ENCODE data around the gene MUS81. TPM values are rescaled to one million over a fixed set of nuclear protein-coding genes. Genes with fewer than 3 reads are reported as not detected.

MUS81 gene
- total and polyA plus RNA-seq, 12 donors = 20.3 to 111 (median 31.7) TPM

DNA sequence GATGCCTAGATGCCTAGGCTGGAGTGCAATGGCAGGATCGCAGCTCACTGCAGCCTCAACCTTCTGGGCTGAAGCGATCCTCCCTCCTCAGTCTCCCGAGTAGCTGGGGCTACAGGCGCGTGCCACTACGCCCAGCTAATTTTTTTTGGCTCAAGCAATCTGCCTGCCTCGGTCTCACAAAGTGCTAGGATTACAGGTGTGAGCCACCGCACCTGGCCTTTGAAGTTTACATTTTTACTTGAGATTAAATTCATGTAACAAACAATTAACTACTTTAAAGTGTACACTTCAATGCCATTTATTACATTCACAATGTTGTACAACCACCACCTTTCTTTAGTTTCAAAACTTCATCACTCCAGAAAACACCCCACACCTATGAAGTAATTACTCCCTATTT lies 43.5 kb downstream of the MUS81 start:
- TF ChIP-seq, protein P1, sequence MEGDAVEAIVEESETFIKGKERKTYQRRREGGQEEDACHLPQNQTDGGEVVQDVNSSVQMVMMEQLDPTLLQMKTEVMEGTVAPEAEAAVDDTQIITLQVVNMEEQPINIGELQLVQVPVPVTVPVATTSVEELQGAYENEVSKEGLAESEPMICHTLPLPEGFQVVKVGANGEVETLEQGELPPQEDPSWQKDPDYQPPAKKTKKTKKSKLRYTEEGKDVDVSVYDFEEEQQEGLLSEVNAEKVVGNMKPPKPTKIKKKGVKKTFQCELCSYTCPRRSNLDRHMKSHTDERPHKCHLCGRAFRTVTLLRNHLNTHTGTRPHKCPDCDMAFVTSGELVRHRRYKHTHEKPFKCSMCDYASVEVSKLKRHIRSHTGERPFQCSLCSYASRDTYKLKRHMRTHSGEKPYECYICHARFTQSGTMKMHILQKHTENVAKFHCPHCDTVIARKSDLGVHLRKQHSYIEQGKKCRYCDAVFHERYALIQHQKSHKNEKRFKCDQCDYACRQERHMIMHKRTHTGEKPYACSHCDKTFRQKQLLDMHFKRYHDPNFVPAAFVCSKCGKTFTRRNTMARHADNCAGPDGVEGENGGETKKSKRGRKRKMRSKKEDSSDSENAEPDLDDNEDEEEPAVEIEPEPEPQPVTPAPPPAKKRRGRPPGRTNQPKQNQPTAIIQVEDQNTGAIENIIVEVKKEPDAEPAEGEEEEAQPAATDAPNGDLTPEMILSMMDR (IDR thresholded peaks at IDR 0.05) = no peak
- intact Hi-C loops (cut with DNase I) = no loop called here
- no peak for ATAC-seq
- 81 to 88% methylated on average over 8 of the region's 8 CpGs for WGBS, 2 donors
- no peak overlapping the region for H3K27ac ChIP-seq
- H3K36me3 ChIP-seq = no peaks in the 10 kb centered on the region
- H3K4me3 ChIP-seq = no peak overlapping the region
- peaks cover 0 to 9% (median 4%) of the 10 kb centered on the region in 7 donors for H3K27me3 ChIP-seq
- peaks cover 6 to 21% (median 13%) of the 10 kb centered on the region in 9 donors for H3K4me1 ChIP-seq
- DNase-seq = no peak
- no peaks in the 10 kb centered on the region for H3K9me3 ChIP-seq

DNA sequence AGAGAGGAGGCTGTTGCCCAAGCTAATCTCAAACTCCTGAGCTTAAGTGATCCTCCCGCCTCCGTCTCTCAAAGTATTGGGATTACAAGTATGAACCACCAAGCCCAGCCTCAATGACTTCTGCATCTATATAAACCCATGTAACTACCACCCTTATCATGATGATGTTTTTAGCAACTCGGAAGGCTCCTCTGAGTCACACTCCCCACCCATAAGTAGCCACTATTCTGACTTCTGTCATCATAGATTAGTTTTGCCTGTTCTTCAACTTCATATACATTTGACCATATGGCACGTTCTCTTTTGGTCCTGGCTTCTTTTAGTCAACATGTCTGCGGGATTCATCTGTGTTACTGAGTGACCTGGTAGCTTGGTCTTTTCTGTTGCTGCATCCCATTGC lies 46.4 kb downstream of the MUS81 start:
- H3K9me3 ChIP-seq = no peaks in the 10 kb centered on the region
- intact Hi-C loops (cut with DNase I) = no loop called here
- peaks cover 3 to 8% (median 5%) of the 10 kb centered on the region in 9 donors for H3K4me1 ChIP-seq
- H3K27ac ChIP-seq = no peak overlapping the region
- TF ChIP-seq, protein P1 (IDR thresholded peaks at IDR 0.05) = no peak
- no peak overlapping the region for H3K4me3 ChIP-seq
- H3K27me3 ChIP-seq = no peaks in the 10 kb centered on the region
- ATAC-seq (no peak), DNase-seq (no peak)
- no peaks in the 10 kb centered on the region for H3K36me3 ChIP-seq
- WGBS, 2 donors = 83 to 84% methylated on average over 5 of the region's 5 CpGs

DNA sequence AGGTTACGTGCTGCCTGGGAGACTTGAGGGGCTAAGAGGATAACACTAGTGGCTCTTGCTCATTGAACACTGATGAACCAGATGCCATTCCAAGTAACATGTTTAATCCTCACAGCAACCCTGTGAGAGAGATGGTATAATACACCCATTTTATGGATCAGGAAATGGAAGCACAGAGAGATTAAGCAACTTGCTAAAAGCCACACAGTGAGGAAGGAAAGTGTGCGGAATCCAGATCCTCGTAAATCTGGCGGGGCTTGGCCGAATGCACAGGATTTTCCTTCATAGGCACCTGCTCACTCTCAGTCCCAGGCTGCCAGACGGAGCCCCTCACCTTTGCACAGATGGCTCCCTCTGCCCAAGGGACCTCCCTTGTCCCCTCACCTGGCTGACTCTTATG lies 47.6 kb downstream of the MUS81 start:
- Histone ChIP-seq H3K4me3 (no peak overlapping the region), H3K27ac (no peak overlapping the region), H3K4me1 (peaks cover 8 to 17% (median 13%) of the 10 kb centered on the region in 9 donors), H3K27me3 (no peaks in the 10 kb centered on the region), H3K9me3 (no peaks in the 10 kb centered on the region), H3K36me3 (no peaks in the 10 kb centered on the region)
- WGBS, 2 donors = 83 to 85% methylated on average over 6 of the region's 6 CpGs
- intact Hi-C loops (cut with DNase I) = no loop called here
- DNase-seq (no peak), ATAC-seq (no peak)
- TF ChIP-seq, protein P1 (IDR thresholded peaks at IDR 0.05) = no peak

DNA sequence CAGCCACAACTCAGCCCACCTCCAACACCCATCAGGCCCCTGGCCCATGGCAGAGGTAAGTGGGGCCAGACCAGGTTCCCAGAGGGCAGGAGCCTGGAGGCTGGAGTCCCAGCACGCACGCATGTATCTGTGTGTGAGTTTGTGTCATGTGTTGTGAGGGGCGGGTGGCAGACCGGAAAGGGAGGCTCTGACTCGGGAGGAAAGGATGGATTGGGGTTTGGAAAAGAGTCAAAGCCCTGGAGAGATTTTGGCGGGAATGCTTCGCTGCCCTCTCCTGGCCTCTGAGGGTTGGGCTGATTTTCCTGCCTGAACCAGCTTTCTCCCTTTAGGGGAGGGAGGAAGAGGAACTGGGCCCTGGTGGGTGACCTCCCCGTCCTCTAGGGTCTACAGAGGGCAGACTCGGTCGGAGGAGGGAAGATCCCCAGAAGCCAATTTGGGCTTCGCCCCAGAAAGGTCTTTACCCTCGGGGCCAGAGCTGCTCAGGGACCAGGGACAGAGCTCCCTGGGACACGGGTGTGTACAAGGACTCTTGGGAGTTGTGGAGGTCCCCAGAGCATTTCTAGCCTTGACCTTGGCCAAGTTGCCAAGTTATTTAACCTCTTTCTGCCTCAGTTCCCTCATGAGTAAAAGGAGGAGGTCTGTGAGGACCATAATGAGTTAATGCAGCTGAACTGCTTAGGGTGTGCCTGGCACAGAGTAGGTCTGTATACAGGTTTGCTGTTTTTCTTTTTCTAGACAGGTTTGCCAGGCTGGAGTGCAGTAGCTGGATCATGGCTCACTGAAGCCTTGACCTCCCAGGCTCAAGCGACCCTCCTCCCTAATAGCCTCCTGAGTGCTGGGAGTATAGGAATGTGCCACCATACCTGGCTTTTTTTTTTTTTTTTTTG lies 51.7 kb downstream of the MUS81 start:
- Histone ChIP-seq H3K27me3 (no peaks in the 10 kb centered on the region), H3K9me3 (no peaks in the 10 kb centered on the region), H3K4me3 (peak overlapping the region in 1 of 10 donors; percentile 6), H3K4me1 (peaks cover 25 to 46% (median 38%) of the 10 kb centered on the region in 9 donors), H3K36me3 (peaks cover 0 to under 1% (median 0%) of the 10 kb centered on the region in 9 donors), H3K27ac (peak overlapping the region in 6 of 10 donors; percentile 9 to 61 (median 38))
- peak; percentile 11 to 73 (median 46) for ATAC-seq
- TF ChIP-seq, protein P1 (IDR thresholded peaks at IDR 0.05) = peak in 8 of 9 donors; percentile 7 to 62 (median 40)
- DNase-seq = peak in 1 of 2 donors; percentile 64
- intact Hi-C loops (cut with DNase I) = no loop called here
- 19 to 26% methylated on average over 14 of the region's 14 CpGs for WGBS, 2 donors
